ENCODE data around the gene ATP8A2.

ATP8A2 gene

DNA sequence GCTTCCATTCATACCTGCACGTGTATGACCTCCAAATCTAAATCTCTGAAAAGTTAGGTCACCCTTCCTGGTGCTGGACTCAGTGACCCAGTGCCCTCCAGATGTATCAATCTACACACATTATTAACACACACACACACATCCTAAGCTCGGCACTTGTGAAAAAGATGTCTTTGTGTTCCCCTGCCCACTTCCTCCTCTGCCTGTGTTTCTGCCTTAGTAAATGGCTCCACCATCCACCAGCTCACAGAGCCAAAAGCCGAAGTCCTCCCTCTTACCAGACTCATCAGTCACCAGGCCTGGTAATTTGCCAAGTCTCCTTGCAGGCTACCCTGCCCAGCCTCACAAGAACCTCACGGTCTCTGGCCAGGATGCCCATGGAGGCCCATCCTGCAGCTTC, 548.5 kb downstream of the ATP8A2 start:
- Histone ChIP-seq H3K27ac (ENCODE audit: poor library complexity, severe bottlenecking) (no peak overlapping the region), H3K36me3 (ENCODE audit: low read depth) (no peaks in the 10 kb centered on the region), H3K27me3 (ENCODE audit: insufficient read depth, poor library complexity, severe bottlenecking) (no peaks in the 10 kb centered on the region), H3K4me1 (ENCODE audit: insufficient read depth, poor library complexity, severe bottlenecking) (peaks cover 5% of the 10 kb centered on the region), H3K9me3 (ENCODE audit: severe bottlenecking) (no peaks in the 10 kb centered on the region), H3K4me3 (ENCODE audit: severe bottlenecking) (no peak overlapping the region)
- TF ChIP-seq, protein P1, sequence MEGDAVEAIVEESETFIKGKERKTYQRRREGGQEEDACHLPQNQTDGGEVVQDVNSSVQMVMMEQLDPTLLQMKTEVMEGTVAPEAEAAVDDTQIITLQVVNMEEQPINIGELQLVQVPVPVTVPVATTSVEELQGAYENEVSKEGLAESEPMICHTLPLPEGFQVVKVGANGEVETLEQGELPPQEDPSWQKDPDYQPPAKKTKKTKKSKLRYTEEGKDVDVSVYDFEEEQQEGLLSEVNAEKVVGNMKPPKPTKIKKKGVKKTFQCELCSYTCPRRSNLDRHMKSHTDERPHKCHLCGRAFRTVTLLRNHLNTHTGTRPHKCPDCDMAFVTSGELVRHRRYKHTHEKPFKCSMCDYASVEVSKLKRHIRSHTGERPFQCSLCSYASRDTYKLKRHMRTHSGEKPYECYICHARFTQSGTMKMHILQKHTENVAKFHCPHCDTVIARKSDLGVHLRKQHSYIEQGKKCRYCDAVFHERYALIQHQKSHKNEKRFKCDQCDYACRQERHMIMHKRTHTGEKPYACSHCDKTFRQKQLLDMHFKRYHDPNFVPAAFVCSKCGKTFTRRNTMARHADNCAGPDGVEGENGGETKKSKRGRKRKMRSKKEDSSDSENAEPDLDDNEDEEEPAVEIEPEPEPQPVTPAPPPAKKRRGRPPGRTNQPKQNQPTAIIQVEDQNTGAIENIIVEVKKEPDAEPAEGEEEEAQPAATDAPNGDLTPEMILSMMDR (IDR thresholded peaks at IDR 0.05; ENCODE audit: poor library complexity, severe bottlenecking) = no peak
- DNase-seq (ENCODE audit: low spot score) (no peak), ATAC-seq (ENCODE audit: low read depth) (no peak)

DNA sequence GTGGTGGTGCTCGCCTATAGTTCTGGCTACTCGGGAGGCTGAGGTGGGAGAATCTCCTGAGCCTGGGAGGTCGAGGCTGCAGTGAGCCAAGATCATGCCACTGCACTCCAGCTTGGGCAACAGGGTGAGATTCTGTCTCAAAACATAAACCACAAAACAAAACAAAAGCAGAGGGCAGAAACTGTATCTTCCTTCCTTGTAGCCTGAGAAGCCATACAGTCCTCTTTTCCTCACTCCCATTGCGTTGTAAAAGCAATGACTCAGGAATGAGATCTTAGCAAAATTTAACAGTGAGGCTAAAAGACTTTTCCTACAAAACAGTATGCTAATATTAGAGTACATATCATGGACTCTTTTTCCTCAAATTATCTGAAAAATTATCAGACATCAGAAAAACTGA, 549.2 kb downstream of the ATP8A2 start:
- H3K36me3 ChIP-seq (ENCODE audit: low read depth) = no peaks in the 10 kb centered on the region
- ATAC-seq (ENCODE audit: low read depth) (no peak), DNase-seq (ENCODE audit: low spot score) (no peak)
- no peak overlapping the region for H3K27ac ChIP-seq (ENCODE audit: poor library complexity, severe bottlenecking)
- no peak overlapping the region for H3K4me3 ChIP-seq (ENCODE audit: severe bottlenecking)
- H3K27me3 ChIP-seq (ENCODE audit: insufficient read depth, poor library complexity, severe bottlenecking) = no peaks in the 10 kb centered on the region
- peaks cover 5% of the 10 kb centered on the region for H3K4me1 ChIP-seq (ENCODE audit: insufficient read depth, poor library complexity, severe bottlenecking)
- TF ChIP-seq, protein P1 (IDR thresholded peaks at IDR 0.05; ENCODE audit: poor library complexity, severe bottlenecking) = no peak
- no peaks in the 10 kb centered on the region for H3K9me3 ChIP-seq (ENCODE audit: severe bottlenecking)

DNA sequence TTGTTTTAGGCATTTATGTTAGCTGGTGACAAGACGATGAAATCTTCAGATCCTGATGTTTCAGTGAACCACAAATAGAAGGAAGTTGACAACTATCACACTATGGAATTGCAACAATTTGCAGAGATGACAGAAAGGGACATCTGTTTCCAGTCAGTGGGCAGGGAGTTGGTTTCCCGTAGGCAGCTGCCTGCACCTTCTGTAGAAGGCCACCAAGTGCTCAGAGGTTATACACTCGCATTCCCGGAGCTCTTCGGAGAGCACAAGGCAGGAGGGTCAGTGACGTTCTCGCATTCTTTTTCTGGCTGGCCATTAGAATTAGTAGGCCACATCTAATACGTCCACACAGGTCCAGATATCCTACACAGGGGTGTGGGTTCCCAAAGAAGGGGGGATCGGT, 550.6 kb downstream of the ATP8A2 start:
- TF ChIP-seq, protein P1 (IDR thresholded peaks at IDR 0.05; ENCODE audit: poor library complexity, severe bottlenecking) = no peak
- DNase-seq (ENCODE audit: low spot score) (no peak), ATAC-seq (ENCODE audit: low read depth) (no peak)
- H3K4me3 ChIP-seq (ENCODE audit: severe bottlenecking) = no peak overlapping the region
- no peaks in the 10 kb centered on the region for H3K27me3 ChIP-seq (ENCODE audit: insufficient read depth, poor library complexity, severe bottlenecking)
- H3K9me3 ChIP-seq (ENCODE audit: severe bottlenecking) = no peaks in the 10 kb centered on the region
- H3K36me3 ChIP-seq (ENCODE audit: low read depth) = no peaks in the 10 kb centered on the region
- no peak overlapping the region for H3K27ac ChIP-seq (ENCODE audit: poor library complexity, severe bottlenecking)
- peaks cover 5% of the 10 kb centered on the region for H3K4me1 ChIP-seq (ENCODE audit: insufficient read depth, poor library complexity, severe bottlenecking)

DNA sequence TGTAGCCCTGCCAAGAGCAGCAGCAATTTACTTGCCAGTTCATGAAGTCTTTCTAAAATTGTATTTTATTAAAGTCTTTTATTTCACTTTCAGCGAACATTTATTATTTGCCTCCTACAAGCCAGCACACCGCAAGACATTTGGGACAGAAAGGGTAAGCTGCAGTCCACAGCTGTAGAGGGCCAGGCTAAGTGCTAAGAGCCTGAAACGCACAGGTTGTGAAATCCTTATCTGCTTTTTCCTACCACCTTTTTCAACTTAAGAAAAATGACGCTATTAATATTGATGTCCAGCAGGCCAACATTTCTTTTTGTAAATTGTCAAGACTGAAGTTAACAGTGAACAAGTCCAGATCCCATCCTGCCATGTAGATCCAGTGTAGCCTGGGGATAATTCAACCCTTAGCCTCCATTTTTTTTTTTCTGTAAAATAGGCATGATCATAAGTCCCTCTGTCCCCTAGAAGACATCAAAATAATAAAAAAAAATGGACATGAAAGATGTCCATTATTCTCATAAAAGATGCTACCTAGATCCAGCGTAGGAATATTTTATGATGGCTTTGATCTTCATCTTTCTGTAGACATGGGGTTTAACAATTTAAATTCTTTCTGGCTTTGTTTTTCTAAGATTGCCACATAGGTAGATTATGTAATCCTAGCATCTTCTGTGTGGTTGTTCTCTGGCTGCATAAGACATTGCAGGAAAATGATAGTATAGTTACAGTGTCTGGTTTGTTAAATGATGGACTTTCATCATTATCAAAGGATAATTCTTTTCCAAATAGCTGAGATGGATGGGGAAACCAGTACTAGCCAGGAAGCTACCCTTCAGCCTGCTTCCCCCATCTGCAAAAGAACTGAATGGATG, 551.7 kb downstream of the ATP8A2 start:
- ATAC-seq (ENCODE audit: low read depth) (no peak), DNase-seq (ENCODE audit: low spot score) (no peak)
- H3K9me3 ChIP-seq (ENCODE audit: severe bottlenecking) = no peaks in the 10 kb centered on the region
- H3K27ac ChIP-seq (ENCODE audit: poor library complexity, severe bottlenecking) = no peak overlapping the region
- no peak overlapping the region for H3K4me3 ChIP-seq (ENCODE audit: severe bottlenecking)
- TF ChIP-seq, protein P1 (IDR thresholded peaks at IDR 0.05; ENCODE audit: poor library complexity, severe bottlenecking) = no peak
- H3K27me3 ChIP-seq (ENCODE audit: insufficient read depth, poor library complexity, severe bottlenecking) = no peaks in the 10 kb centered on the region
- H3K4me1 ChIP-seq (ENCODE audit: insufficient read depth, poor library complexity, severe bottlenecking) = peaks cover 5% of the 10 kb centered on the region
- H3K36me3 ChIP-seq (ENCODE audit: low read depth) = no peaks in the 10 kb centered on the region

DNA sequence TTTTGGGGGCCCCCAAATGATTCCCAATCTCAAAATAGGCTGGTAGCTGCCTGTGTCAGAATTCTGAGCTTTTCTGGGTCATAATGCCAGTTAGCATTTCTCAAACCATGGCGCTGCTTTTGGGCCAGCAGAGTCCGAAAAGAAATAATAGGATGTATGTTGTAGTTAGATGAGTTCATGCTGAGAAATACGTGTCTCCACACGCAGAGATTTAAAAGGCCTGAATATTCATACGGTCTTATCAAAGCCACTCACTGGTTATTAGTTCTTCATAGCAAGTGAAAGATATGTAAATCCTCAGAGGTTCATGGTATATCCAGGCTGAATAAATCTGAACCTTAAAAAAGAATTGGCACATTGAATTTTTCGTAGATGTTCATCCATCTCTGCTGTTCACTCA, 555.6 kb downstream of the ATP8A2 start:
- TF ChIP-seq, protein P1 (IDR thresholded peaks at IDR 0.05; ENCODE audit: poor library complexity, severe bottlenecking) = no peak
- Histone ChIP-seq H3K9me3 (ENCODE audit: severe bottlenecking) (no peaks in the 10 kb centered on the region), H3K4me3 (ENCODE audit: severe bottlenecking) (no peak overlapping the region), H3K4me1 (ENCODE audit: insufficient read depth, poor library complexity, severe bottlenecking) (peaks cover 5% of the 10 kb centered on the region), H3K27me3 (ENCODE audit: insufficient read depth, poor library complexity, severe bottlenecking) (no peaks in the 10 kb centered on the region), H3K36me3 (ENCODE audit: low read depth) (no peaks in the 10 kb centered on the region), H3K27ac (ENCODE audit: poor library complexity, severe bottlenecking) (no peak overlapping the region)
- no peak for ATAC-seq (ENCODE audit: low read depth)
- DNase-seq (ENCODE audit: low spot score) = no peak

All from RWPE2 (cell line).